Naive B cell (primary cell): ENCODE measurements around the gene PLCB4. TPM values are rescaled to one million over a fixed set of nuclear protein-coding genes. Genes with fewer than 3 reads are reported as not detected.

Experiments
- ATAC-seq, 2 donors: fragments of 150-1000 bp; cut with Tn5 transposase; 2 replicates each; pipeline ENCODE4 v1.10.0; 2021; ENCODE audit warnings: low read depth in 2 of 2, mild to moderate bottlenecking in 2 of 2, moderate library complexity in 2 of 2
- DNase-seq: peaks from one replicate; pipeline ENCODE4 v3.0.0; 2022
- H3K27ac Mint-ChIP-seq, 6 donors: one replicate each; pipeline ENCODE4 v1.8.0; 2020 to 2022; ENCODE audit warnings: mild to moderate bottlenecking in 6 of 6, mixed read lengths in 6 of 6, moderate library complexity in 5 of 6, inconsistent platforms in 2 of 6
- H3K27me3 Mint-ChIP-seq, 3 donors: one replicate each; pipeline ENCODE4 v1.8.0; 2021 to 2022; ENCODE audit warnings: mixed read lengths in 3 of 3, mild to moderate bottlenecking in 1 of 3
- H3K36me3 Mint-ChIP-seq, 2 donors: one replicate each; pipeline ENCODE4 v1.8.0; 2020 to 2022; ENCODE audit warnings: mixed read lengths in 2 of 2, inconsistent platforms in 1 of 2, mild to moderate bottlenecking in 1 of 2
- H3K4me1 Mint-ChIP-seq, 3 donors: one replicate each; pipeline ENCODE4 v1.8.0; 2020 to 2022; ENCODE audit warnings: mixed read lengths in 3 of 3, inconsistent platforms in 1 of 3, mild to moderate bottlenecking in 1 of 3, moderate library complexity in 1 of 3
- H3K4me3 Mint-ChIP-seq, 8 donors: one replicate each; pipeline ENCODE4 v1.8.0; 2020 to 2022; ENCODE audit warnings: mild to moderate bottlenecking in 8 of 8, mixed read lengths in 8 of 8, moderate library complexity in 8 of 8, inconsistent platforms in 2 of 8
- H3K9me3 Mint-ChIP-seq, 7 donors: one replicate each; pipeline ENCODE4 v1.8.0; 2020 to 2022; ENCODE audit warnings: mixed read lengths in 7 of 7, mild to moderate bottlenecking in 5 of 7, inconsistent platforms in 2 of 7, moderate library complexity in 1 of 7
- polyA plus RNA-seq, 6 donors: library from polyadenylated mRNA; unstranded; fragments of 300-500 nt; fragmentation: Illumina TruSeq; gene quantifications; one replicate each; pipeline ENCODE4 v1.2.3, GENCODE V29; 2021; ENCODE audit warnings: low read depth in 6 of 6

The PLCB4 gene
- not detected for polyA plus RNA-seq

- DNase-seq, result no peak
- Mint-ChIP-seq H3K27me3 (peaks cover 16 to 33% (median 22%) of the 10 kb centered on the region in 3 donors), H3K9me3 (peaks cover 0 to 11% (median 3%) of the 10 kb centered on the region in 7 donors), H3K27ac (no peak within 1 kb of the TSS), H3K4me1 (peaks cover 4 to 6% (median 5%) of the 10 kb centered on the region in 3 donors), H3K36me3 (peaks cover 5 to 8% of the 10 kb centered on the region in 2 donors), H3K4me3 (peak within 1 kb of the TSS; percentile 15 to 92 (median 74))
- ATAC-seq, result no peak
These were observed at the start of gene PLCB4 for GRCh38 chr20:9068841-9069663. Gene PLCB4 (plus strand): TSS chr20:9069087. CDS start chr20:9307815, 238,728 bp downstream.

GRCh38 chr20:9019833-9020232, 49.1 kb upstream of the PLCB4 start:
- no peak overlapping the region for H3K4me3 Mint-ChIP-seq
- H3K9me3 Mint-ChIP-seq, result peaks cover 0 to 3% (median 0%) of the 10 kb centered on the region in 7 donors
- H3K27me3 Mint-ChIP-seq, result no peaks in the 10 kb centered on the region
- peaks cover 0 to 2% (median 0%) of the 10 kb centered on the region in 3 donors for H3K4me1 Mint-ChIP-seq
- DNase-seq, result no peak
- ATAC-seq, result no peak
- H3K27ac Mint-ChIP-seq, result no peak overlapping the region
- H3K36me3 Mint-ChIP-seq, result no peaks in the 10 kb centered on the region

DNA sequence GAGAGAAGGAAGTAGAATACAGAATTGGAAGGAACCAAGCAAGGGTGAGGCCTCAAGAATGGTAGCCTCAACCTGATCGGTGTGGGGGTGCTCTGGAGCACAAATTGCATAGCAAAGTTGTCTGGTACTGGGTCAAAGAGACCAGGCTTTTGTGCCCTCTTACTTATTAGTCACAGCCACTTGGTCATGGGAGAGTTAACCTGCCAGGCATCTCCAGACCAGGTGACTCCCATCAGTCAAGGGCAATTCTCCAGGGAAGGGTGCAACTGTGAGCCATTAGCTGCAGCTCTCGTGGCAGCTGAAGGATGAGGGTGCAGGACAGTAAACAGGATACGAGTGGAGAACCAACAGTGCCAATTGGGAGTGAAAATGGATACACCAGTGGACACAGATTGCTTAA, 47.7 kb upstream of the PLCB4 start:
- no peak for ATAC-seq
- no peaks in the 10 kb centered on the region for H3K27me3 Mint-ChIP-seq
- H3K4me3 Mint-ChIP-seq, result peak overlapping the region in 1 of 8 donors; percentile 54
- H3K36me3 Mint-ChIP-seq, result no peaks in the 10 kb centered on the region
- no peak for DNase-seq
- H3K9me3 Mint-ChIP-seq, result peaks cover 0 to 3% (median 0%) of the 10 kb centered on the region in 7 donors
- H3K27ac Mint-ChIP-seq, result no peak overlapping the region
- H3K4me1 Mint-ChIP-seq, result peaks cover 0 to 2% (median 0%) of the 10 kb centered on the region in 3 donors

DNA sequence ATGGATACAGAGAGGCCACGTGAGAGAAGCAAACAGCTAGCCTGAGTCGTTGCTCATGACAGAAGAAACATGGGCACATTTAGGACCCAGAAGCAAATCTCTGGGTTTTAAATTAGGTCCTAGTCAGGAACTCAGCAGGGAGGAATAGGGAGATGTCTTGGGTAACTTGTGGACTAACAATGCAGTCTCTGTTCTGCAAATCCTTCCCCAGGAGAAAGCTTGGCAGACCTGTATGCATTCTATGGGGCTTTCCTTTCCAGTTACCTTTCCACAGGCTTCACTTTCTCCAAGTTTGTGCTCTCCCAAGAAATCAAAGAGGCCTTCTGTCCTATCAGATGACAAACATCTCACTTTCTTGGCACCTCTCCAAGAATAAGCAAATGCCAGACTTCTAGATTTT, 47.2 kb upstream of the PLCB4 start:
- peaks cover 0 to 2% (median 0%) of the 10 kb centered on the region in 3 donors for H3K4me1 Mint-ChIP-seq
- no peak overlapping the region for H3K4me3 Mint-ChIP-seq
- no peak overlapping the region for H3K27ac Mint-ChIP-seq
- no peaks in the 10 kb centered on the region for H3K27me3 Mint-ChIP-seq
- H3K9me3 Mint-ChIP-seq, result peaks cover 0 to 3% (median 0%) of the 10 kb centered on the region in 7 donors
- DNase-seq (no peak), ATAC-seq (no peak)
- no peaks in the 10 kb centered on the region for H3K36me3 Mint-ChIP-seq

DNA sequence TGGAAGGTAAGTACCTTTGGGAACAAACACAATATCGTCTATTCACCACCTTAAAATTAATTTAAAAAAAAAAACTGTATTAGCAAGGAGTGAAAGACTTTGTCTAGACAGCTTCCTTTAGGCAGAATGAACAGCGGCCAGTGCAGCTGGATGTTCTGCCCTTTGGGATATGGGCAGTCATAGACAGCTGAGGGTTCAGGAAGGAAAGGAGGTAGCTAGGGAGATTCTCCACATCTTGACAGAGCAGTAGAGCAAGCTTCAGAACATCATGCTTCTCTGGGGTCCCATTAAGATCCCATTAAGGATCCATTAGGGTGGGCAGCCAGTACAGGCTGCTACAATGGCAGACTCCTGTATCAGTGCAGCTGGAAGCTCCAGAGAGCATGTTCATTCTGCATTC, 46.5 kb upstream of the PLCB4 start:
- ATAC-seq (no peak), DNase-seq (no peak)
- Mint-ChIP-seq H3K36me3 (no peaks in the 10 kb centered on the region), H3K27me3 (no peaks in the 10 kb centered on the region), H3K4me1 (peaks cover 0 to 2% (median 0%) of the 10 kb centered on the region in 3 donors), H3K27ac (no peak overlapping the region), H3K4me3 (no peak overlapping the region), H3K9me3 (peaks cover 0 to 3% (median 0%) of the 10 kb centered on the region in 7 donors)

DNA sequence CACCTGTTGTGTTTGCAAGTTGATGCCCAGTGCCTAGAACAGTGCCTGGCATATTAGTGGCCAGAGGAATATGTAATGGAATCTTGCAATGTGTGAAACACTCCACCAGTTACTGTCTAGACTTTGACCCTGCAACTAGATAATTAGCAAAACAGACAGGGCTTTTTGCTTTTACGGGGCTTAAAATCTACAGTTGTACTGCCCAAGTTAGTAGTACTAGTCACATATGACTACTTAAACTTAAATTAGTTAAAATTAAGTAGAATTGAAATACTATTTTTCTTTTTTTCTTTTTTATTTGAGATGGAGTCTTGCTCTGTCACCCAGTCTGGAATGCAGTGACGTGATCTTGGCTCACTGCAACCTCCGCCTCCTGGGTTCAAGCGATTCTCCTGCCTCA, 44.3 kb upstream of the PLCB4 start:
- no peak for DNase-seq
- no peak overlapping the region for H3K27ac Mint-ChIP-seq
- H3K4me1 Mint-ChIP-seq, result peaks cover 0 to 2% (median 0%) of the 10 kb centered on the region in 3 donors
- H3K4me3 Mint-ChIP-seq, result no peak overlapping the region
- no peak for ATAC-seq
- no peaks in the 10 kb centered on the region for H3K27me3 Mint-ChIP-seq
- peaks cover 0 to 7% (median 0%) of the 10 kb centered on the region in 7 donors for H3K9me3 Mint-ChIP-seq
- no peaks in the 10 kb centered on the region for H3K36me3 Mint-ChIP-seq

GRCh38 chr20:9025011-9025410, 43.9 kb upstream of the PLCB4 start:
- peaks cover 0 to 2% (median 0%) of the 10 kb centered on the region in 3 donors for H3K4me1 Mint-ChIP-seq
- H3K27ac Mint-ChIP-seq, result no peak overlapping the region
- DNase-seq (no peak), ATAC-seq (no peak)
- H3K4me3 Mint-ChIP-seq, result no peak overlapping the region
- peaks cover 0 to 7% (median 0%) of the 10 kb centered on the region in 7 donors for H3K9me3 Mint-ChIP-seq
- no peaks in the 10 kb centered on the region for H3K27me3 Mint-ChIP-seq
- no peaks in the 10 kb centered on the region for H3K36me3 Mint-ChIP-seq

GRCh38 chr20:9025643-9026042, 43.2 kb upstream of the PLCB4 start:
- Mint-ChIP-seq H3K4me1 (peaks cover 0 to 2% (median 0%) of the 10 kb centered on the region in 3 donors), H3K27ac (no peak overlapping the region), H3K27me3 (no peaks in the 10 kb centered on the region), H3K4me3 (no peak overlapping the region), H3K9me3 (peaks cover 0 to 7% (median 0%) of the 10 kb centered on the region in 7 donors), H3K36me3 (no peaks in the 10 kb centered on the region)
- DNase-seq (no peak), ATAC-seq (no peak)

DNA sequence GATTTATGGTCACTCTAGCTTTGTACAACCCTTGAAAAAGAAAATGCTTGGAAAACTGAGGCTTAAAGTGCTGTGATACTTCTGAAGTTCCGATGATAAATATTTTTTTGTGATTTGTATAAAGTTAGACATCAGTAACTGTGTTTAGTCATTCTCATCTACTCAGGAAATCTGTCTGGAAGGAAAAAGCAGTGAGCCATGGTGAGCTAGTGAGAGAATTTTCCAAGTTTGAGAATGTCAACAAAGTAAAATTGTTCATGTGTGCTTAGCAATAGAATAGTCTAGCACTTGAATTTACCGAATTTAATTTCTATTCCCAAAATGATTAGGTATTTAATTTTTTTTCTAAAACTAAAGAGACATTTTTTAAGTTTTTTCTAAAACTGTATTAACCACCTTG, 41.3 kb upstream of the PLCB4 start:
- H3K4me3 Mint-ChIP-seq, result no peak overlapping the region

GRCh38 chr20:9028419-9028818, 40.5 kb upstream of the PLCB4 start:
- DNase-seq (no peak), ATAC-seq (no peak)
- H3K36me3 Mint-ChIP-seq, result no peaks in the 10 kb centered on the region
- H3K4me3 Mint-ChIP-seq, result no peak overlapping the region
- no peaks in the 10 kb centered on the region for H3K4me1 Mint-ChIP-seq
- no peak overlapping the region for H3K27ac Mint-ChIP-seq
- H3K9me3 Mint-ChIP-seq, result peaks cover 0 to 11% (median 2%) of the 10 kb centered on the region in 7 donors
- H3K27me3 Mint-ChIP-seq, result no peaks in the 10 kb centered on the region

More for the DNA sequence above, 41.3 kb upstream of the PLCB4 start:
- Mint-ChIP-seq H3K4me1 (no peaks in the 10 kb centered on the region), H3K27me3 (no peaks in the 10 kb centered on the region), H3K36me3 (no peaks in the 10 kb centered on the region), H3K27ac (no peak overlapping the region), H3K9me3 (peaks cover 0 to 7% (median 0%) of the 10 kb centered on the region in 7 donors)
- ATAC-seq, result no peak
- DNase-seq, result no peak

GRCh38 chr20:9031991-9032390, 36.9 kb upstream of the PLCB4 start:
- H3K4me3 Mint-ChIP-seq, result no peak overlapping the region
- H3K27ac Mint-ChIP-seq, result no peak overlapping the region
- H3K27me3 Mint-ChIP-seq, result no peaks in the 10 kb centered on the region
- ATAC-seq (no peak), DNase-seq (no peak)
- H3K9me3 Mint-ChIP-seq, result peaks cover 0 to 10% (median 3%) of the 10 kb centered on the region in 7 donors
- no peaks in the 10 kb centered on the region for H3K4me1 Mint-ChIP-seq
- no peaks in the 10 kb centered on the region for H3K36me3 Mint-ChIP-seq

- DNase-seq (no peak), ATAC-seq (no peak)
- H3K27me3 Mint-ChIP-seq, result no peaks in the 10 kb centered on the region
- H3K4me3 Mint-ChIP-seq, result no peak overlapping the region
- H3K4me1 Mint-ChIP-seq, result no peaks in the 10 kb centered on the region
- no peaks in the 10 kb centered on the region for H3K36me3 Mint-ChIP-seq
- H3K27ac Mint-ChIP-seq, result no peak overlapping the region
- peaks cover 0 to 10% (median 3%) of the 10 kb centered on the region in 7 donors for H3K9me3 Mint-ChIP-seq
These were observed 36.1 kb upstream of the PLCB4 start for GRCh38 chr20:9032758-9033157.

- no peak for ATAC-seq
- no peak for DNase-seq
- peaks cover 0 to 5% (median 0%) of the 10 kb centered on the region in 3 donors for H3K27me3 Mint-ChIP-seq
- peaks cover 0 to 10% (median 4%) of the 10 kb centered on the region in 7 donors for H3K9me3 Mint-ChIP-seq
- H3K4me1 Mint-ChIP-seq, result no peaks in the 10 kb centered on the region
- H3K4me3 Mint-ChIP-seq, result no peak overlapping the region
- H3K27ac Mint-ChIP-seq, result no peak overlapping the region
- H3K36me3 Mint-ChIP-seq, result no peaks in the 10 kb centered on the region
These were observed 33.8 kb upstream of the PLCB4 start for GRCh38 chr20:9035126-9035525.

DNA sequence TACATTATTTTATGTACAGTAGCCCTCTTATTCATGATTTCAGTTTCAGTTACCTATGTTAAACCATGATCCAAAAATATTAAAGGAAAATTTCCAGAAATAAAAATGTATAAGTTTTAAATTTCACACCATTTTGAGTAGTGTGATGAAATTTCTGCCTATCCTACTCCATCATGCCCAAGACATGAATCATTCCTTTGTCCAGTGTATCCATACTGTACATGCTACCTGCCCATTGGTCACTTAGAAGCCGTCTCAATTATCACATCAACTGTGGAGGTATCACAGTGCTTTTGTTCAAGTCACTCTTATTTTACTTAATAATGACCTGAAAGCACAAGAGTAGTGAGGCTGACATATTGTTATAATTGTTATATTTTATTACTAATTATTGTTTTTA, 32.3 kb upstream of the PLCB4 start:
- peaks cover 0 to 10% (median 4%) of the 10 kb centered on the region in 7 donors for H3K9me3 Mint-ChIP-seq
- H3K27me3 Mint-ChIP-seq, result peaks cover 0 to 5% (median 0%) of the 10 kb centered on the region in 3 donors
- H3K36me3 Mint-ChIP-seq, result no peaks in the 10 kb centered on the region
- no peak for DNase-seq
- no peak overlapping the region for H3K4me3 Mint-ChIP-seq
- no peak for ATAC-seq
- H3K4me1 Mint-ChIP-seq, result no peaks in the 10 kb centered on the region
- H3K27ac Mint-ChIP-seq, result no peak overlapping the region
